ENCODE measurements around the gene GALNTL6.

- TF ChIP-seq EZH2 (IDR thresholded peaks at IDR 0.05; ENCODE audit: insufficient read depth, poor library complexity, severe bottlenecking) (no peak), EZH2phosphoT487 (IDR thresholded peaks at IDR 0.05; ENCODE audit: insufficient read depth, low read depth) (no peak)
Observed at GRCh38 chr4:172819353-172819752, 1006.1 kb downstream of the GALNTL6 start.
